ENCODE data around the gene CD22.

CD22 gene

DNA sequence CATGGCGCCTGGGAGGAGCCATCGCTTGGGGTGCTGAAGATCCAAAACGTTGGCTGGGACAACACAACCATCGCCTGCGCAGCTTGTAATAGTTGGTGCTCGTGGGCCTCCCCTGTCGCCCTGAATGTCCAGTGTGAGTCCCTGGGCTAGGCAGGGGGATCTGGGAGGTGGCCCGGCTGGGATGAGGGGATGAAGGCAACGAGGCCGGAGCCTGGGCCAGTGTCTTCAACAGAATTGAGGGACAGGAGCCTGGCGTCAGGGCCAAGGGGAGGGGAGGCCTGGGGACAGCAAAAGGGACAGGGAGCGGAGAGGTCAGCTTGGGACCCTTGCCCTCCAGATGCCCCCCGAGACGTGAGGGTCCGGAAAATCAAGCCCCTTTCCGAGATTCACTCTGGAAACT is 12.0 kb downstream of the CD22 start:
- no peak for DNase-seq (ENCODE audit: low read depth, low spot score)

DNA sequence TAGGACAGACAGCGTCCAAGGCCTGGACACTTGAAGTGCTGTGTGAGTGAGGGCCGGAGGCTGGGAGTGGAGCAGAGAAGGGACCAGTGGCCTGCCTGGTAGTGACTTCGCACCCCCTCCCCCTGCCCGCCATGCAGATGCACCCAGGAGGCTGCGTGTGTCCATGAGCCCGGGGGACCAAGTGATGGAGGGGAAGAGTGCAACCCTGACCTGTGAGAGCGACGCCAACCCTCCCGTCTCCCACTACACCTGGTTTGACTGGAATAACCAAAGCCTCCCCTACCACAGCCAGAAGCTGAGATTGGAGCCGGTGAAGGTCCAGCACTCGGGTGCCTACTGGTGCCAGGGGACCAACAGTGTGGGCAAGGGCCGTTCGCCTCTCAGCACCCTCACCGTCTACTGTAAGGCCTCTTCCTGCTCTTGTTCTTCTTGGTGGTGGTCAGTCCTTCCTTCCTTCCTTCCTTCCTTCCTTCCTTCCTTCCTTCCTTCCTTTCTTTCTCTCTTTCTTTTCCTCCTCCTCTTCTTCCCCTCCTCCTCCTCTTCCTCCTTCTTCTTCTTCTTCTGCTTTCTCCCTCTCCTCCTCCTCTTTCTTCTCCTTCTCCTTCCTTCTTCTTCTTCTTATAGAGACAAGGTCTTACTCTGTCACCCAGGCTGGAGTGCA is 12.7 kb downstream of the CD22 start:
- DNase-seq (ENCODE audit: low read depth, low spot score) = no peak

DNA sequence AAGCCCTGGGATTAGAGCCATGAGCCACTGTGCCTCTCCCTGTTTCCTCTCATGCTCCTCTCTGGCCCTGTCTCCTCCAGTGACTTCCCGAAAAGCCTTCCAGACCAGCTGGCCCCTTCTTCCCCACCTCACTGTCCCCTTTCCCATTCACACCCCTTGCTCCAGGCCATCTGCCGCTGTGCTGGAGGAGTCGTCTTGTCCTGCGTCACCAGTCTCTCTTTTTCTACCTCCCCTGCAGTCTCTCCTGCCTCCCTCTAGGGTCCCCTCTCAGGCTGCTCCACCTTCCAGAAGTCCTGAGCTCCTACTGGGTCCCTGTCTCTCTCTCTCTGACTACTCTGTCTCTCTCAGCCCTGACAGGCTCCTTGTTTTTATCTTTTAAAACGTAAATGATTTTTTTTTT is 13.4 kb downstream of the CD22 start:
- no peak for DNase-seq (ENCODE audit: low read depth, low spot score)

- DNase-seq (ENCODE audit: low read depth, low spot score) = no peak
Observed at GRCh38 chr19:35344511-35345031, 15.6 kb downstream of the CD22 start.

GRCh38 chr19:35345671-35346111 is 16.7 kb downstream of the CD22 start:
- no peak for DNase-seq (ENCODE audit: low read depth, low spot score)

DNA sequence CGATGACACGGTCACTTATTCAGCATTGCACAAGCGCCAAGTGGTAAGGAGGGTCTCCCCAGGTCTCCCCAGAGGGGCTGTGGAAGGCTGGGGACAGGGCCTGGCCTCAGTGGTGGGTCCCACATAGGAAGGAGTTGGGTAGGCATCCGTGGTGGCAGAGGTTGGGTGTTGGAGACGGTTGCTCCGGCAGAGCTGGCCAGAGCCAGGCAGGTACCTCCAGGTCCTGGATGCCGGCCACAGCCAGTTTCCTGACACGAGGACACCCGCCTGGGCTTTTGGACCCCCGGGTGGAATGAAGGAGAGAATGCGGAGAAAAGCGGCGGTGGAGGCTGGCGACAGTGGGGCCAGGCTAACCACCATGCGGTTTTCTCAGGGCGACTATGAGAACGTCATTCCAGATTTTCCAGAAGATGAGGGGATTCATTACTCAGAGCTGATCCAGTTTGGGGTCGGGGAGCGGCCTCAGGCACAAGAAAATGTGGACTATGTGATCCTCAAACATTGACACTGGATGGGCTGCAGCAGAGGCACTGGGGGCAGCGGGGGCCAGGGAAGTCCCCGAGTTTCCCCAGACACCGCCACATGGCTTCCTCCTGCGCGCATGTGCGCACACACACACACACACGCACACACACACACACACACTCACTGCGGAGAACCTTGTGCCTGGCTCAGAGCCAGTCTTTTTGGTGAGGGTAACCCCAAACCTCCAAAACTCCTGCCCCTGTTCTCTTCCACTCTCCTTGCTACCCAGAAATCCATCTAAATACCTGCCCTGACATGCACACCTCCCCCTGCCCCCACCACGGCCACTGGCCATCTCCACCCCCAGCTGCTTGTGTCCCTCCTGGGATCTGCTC is 17.4 kb downstream of the CD22 start:
- DNase-seq (ENCODE audit: low read depth, low spot score) = peak; percentile 47

GRCh38 chr19:35347171-35347929 is 18.4 kb downstream of the CD22 start, which contains the start of gene FFAR1:
TSS of gene FFAR1 (plus strand) at chr19:35347902. CDS start at chr19:35351552, 3,650 bp downstream.
- DNase-seq (ENCODE audit: low read depth, low spot score) = no peak

DNA sequence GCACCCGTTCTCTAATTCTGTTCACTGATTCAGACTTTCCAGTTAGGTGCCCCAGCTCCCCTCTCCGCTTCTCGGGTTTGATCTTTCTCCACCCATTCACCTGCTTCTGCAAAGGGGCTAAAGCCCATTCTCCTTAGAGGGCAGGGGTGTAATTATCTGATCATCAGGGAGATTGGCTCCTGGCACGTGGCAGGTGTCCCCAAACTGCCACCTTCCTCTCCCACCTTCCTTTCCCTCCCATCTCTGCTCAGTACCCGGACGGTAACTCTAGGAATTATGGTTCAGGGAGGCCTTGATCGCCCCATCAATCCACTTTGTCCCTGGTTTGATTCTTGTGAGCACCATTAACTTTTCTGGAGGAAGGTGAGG is 18.9 kb downstream of the CD22 start:
- DNase-seq (ENCODE audit: low read depth, low spot score) = no peak

DNA sequence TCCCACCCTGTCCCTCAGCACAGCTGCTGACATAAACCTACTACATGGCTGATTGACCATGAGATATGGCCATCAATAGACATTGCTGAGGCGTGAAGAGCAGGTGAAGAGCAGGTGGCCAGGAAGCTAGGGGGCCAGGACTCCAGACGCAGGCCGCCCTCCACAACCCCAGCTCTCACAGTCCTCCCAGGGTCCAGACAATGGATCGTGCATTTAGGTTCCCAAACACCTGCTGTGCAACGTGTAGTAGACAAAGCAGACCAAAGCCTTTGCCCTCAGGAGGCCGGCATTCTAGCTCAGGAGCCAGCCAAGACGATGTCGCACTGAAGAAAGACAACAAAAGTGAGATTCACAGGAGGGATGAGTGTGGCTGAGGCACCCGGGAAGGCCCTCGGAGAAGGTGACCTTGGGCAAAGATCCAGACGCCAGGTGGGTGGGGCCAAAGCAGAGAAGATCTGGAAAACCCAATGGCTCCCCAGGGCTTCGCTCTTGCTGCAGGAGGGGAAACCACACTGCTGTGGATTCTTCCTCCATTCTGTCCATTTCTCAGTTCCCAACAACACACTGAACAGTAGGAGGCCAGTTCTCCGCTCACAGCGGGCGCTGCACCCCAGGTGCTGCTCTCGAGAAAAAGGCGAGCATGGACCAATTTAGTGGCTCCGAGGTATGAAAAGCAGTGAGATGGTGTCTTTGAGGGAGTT is 20.1 kb downstream of the CD22 start:
- DNase-seq (ENCODE audit: low read depth, low spot score) = no peak

DNA sequence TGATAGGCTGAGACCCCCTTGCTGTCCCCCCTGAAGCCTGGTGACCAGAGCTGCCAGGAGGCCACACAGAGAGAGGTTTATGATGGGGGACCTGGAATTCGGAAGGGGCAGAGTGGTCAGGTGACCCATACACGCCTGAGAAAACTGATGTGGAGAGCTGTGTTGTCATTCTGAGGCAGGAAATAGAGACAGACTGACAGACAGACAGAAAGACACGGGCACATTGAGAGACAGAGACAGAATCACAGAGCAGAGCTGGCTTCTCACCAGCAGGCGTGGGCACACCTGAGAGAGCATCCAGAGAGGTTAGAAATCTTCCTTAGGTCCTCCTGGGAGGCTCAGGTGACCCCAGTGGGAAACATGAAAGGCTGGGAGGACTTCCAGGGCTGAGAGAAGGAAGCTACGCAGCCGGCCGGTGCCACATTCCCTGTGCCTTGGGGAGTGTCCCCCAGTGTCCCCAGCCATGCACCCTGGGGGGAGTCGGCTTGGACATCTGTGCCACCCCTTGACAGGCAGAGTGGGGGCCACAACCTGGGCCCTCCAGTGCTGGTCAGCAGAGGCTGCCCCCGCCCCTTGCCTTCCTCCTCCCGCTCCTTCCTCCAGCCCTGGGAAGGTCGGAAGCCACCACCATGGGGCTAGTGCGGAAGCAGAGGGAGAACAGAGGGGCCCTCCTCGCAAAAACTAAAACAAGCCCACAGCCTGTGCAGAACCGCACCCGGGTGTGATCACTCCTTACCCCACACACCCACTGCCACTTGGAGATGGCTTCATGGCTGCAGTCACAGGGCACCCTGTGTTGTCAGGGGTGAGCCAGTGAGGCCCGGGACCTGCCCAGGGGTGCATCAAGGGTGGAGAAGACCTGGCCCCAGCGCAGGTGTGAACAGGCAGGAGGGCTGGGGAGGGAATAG is 20.9 kb downstream of the CD22 start:
- DNase-seq (ENCODE audit: low read depth, low spot score) = no peak

DNA sequence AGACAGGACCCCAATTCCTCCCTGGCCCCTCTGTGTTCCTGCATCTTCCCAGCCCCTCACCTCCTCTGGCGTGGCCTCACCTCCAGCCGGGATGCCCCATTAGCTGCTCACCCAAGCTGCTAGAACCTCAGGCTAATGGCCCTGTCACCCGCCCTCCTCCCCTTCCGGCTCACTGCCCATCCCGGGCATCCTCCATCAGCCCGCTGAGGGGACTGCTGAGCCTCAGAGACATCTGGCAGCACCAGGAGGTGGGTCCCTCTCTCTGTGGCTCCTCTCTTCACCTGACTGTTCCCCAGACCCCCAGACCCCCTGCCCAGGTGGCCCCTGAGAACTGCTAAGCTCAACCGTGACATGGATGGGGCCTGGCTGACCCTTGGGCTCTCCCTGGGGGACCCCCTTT is 21.6 kb downstream of the CD22 start:
- no peak for DNase-seq (ENCODE audit: low read depth, low spot score)

DNA sequence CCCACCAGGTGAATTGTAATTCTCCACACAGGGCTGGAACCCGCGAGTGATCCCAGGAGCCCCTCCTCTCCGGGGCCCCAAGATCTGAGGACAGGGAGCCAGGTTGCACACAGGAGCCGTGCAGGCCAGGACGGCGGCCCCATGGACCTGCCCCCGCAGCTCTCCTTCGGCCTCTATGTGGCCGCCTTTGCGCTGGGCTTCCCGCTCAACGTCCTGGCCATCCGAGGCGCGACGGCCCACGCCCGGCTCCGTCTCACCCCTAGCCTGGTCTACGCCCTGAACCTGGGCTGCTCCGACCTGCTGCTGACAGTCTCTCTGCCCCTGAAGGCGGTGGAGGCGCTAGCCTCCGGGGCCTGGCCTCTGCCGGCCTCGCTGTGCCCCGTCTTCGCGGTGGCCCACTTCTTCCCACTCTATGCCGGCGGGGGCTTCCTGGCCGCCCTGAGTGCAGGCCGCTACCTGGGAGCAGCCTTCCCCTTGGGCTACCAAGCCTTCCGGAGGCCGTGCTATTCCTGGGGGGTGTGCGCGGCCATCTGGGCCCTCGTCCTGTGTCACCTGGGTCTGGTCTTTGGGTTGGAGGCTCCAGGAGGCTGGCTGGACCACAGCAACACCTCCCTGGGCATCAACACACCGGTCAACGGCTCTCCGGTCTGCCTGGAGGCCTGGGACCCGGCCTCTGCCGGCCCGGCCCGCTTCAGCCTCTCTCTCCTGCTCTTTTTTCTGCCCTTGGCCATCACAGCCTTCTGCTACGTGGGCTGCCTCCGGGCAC is 22.6 kb downstream of the CD22 start:
- no peak for DNase-seq (ENCODE audit: low read depth, low spot score)

GRCh38 chr19:35352177-35352447 is 23.1 kb downstream of the CD22 start:
- DNase-seq (ENCODE audit: low read depth, low spot score) = no peak

- DNase-seq (ENCODE audit: low read depth, low spot score) = peak; percentile 32
Observed at GRCh38 chr19:35352448-35353304, 23.7 kb downstream of the CD22 start.

- DNase-seq (ENCODE audit: low read depth, low spot score) = no peak
Observed at GRCh38 chr19:35353635-35354034, 24.6 kb downstream of the CD22 start.

DNA sequence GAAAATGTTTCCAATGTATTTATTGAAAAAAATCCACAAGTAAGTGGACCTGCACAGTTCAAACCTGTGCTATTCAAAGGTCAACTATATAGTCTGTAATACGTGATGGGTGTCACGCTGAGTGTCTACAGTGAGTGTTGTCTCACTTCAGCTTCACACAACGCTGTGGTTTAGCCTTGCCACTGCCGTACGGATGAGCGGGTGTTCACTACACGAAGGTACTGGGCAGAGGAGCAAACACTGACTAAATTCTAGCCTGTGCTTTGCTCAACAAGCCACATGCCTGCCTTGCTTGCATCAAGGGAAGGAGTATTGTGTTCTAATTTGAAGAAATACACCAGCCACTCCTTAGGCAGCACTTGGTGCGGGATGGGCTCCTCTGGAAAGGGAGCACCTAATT is 25.9 kb downstream of the CD22 start:
- DNase-seq (ENCODE audit: low read depth, low spot score) = no peak

DNA sequence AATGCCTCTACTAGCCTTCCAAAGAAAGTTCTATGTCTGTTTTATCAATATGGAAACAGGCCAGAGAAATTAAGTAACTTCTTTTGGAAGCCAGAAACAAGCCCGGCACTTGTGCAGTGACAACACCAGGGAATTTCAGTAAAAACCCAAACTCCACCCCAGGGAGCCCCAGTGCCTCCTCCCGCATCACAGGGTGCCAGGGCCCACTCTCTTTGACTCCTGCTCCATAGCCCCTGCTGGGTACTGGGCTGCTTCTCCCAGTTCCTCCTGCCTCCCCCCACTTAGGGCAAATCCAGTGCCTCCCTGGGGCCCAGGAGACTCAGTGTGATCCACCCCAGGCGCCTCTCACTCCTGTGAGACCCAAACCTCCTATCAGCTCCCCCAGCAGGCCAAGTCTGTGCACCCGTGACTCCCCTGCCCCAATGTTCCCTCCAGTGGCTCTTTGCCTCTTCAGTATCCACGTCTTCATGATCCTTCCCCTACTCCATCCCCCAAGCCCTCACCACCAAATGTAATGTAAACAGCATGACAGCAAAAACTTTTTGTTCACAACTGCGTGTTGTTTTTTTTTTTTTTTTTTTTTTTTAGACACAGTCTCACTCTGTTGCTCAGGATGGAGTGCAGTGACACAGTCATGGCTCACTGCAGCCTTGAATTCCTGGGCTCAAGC is 26.9 kb downstream of the CD22 start:
- no peak for DNase-seq (ENCODE audit: low read depth, low spot score)

- DNase-seq (ENCODE audit: low read depth, low spot score) = no peak
Observed at GRCh38 chr19:35357867-35358573, 29.0 kb downstream of the CD22 start, which contains the start of gene FFAR3. TSS of gene FFAR3 (plus strand) at chr19:35358460. CDS start at chr19:35358891, 431 bp downstream.

Measured in activated naive CD8-positive, alpha-beta T cell treated with anti-CD3 and anti-CD28 coated beads, Interleukin-2, amount 50 U/mL, for 16 hours (primary cell).